SK-N-SH (cell line): ENCODE data around the gene ELOVL4. TPM values are rescaled to one million over a fixed set of nuclear protein-coding genes. Genes with fewer than 3 reads are reported as not detected.

Experiments
- CTCF ChIA-PET: fragments of 300-600, 350-600 bp; formaldehyde crosslinking; extraction: SDS; loops from one replicate; lab custom pipeline; 2021; lab: Yijun Ruan, JAX
- POLR2A ChIA-PET: fragments of 350-600 bp; sonication (Branson Sonifier 250); formaldehyde crosslinking; extraction: SDS; loops from one replicate; lab custom pipeline; 2020; ENCODE audit warnings: antibody characterized with exemption, inconsistent platforms; lab: Yijun Ruan, JAX
- DNase-seq: peaks from one replicate; pipeline ENCODE4 v3.0.0; 2012
- H2AFZ ChIP-seq: fragments of 200-600 bp; sonication (generic); 2 replicates; pipeline ENCODE4 v1.8.1; 2016; ENCODE audit warnings: antibody characterized with exemption, mild to moderate bottlenecking, low read depth
- H3F3A ChIP-seq: fragments of 200-600 bp; sonication (generic); replicated peaks from 2 replicates; pipeline ENCODE3; 2016; ENCODE audit warnings: antibody characterized with exemption, mild to moderate bottlenecking; ENCODE audit not compliant: insufficient read depth
- H3K27ac ChIP-seq, 2 experiments: fragments of 200-500 bp in 1 of 2; fragments of 200-600 bp in 1 of 2; sonication (Bioruptor generic) in 1 of 2; sonication (generic), shearing (Covaris generic) in 1 of 2; 2 replicates each; pipeline versions ENCODE4 v1.5.1 to v1.6.1; 2014 to 2016; ENCODE audit warnings: low read depth in 2 of 2, inconsistent platforms in 1 of 2, low read length in 1 of 2, mild to moderate bottlenecking in 1 of 2, mixed read lengths in 1 of 2
- H3K27me3 ChIP-seq: fragments of 200-600 bp; sonication (generic), shearing (Covaris generic); 2 replicates; pipeline ENCODE4 v1.6.1; 2016; ENCODE audit warnings: mixed run types; ENCODE audit not compliant: insufficient read depth
- H3K36me3 ChIP-seq, 2 experiments: fragments of 200-500 bp in 1 of 2; fragments of 200-600 bp in 1 of 2; sonication (Bioruptor generic) in 1 of 2; sonication (generic) in 1 of 2; replicated peaks in 1 of 2; 2 replicates each; pipeline versions ENCODE3 to v1.5.1; 2014 to 2016; ENCODE audit warnings: low read length in 1 of 2, mild to moderate bottlenecking in 1 of 2; ENCODE audit not compliant: insufficient read depth in 2 of 2, control insufficient read depth in 1 of 2
- H3K4me1 ChIP-seq, 2 experiments: fragments of 200-500 bp in 1 of 2; fragments of 200-600 bp in 1 of 2; sonication (Bioruptor generic) in 1 of 2; sonication (generic), shearing (Covaris generic) in 1 of 2; 2 replicates each; pipeline versions ENCODE4 v1.5.1 to v1.6.1; 2014 to 2016; ENCODE audit warnings: low read depth in 1 of 2, low read length in 1 of 2, mixed run types in 1 of 2; ENCODE audit not compliant: insufficient read depth in 2 of 2, control insufficient read depth in 1 of 2
- H3K4me2 ChIP-seq: fragments of 200-600 bp; sonication (generic), shearing (Covaris generic); 2 replicates; pipeline ENCODE4 v1.6.1; 2017; ENCODE audit warnings: mixed run types
- H3K4me3 ChIP-seq, 2 experiments: fragments of 200-500 bp in 1 of 2; fragments of 200-600 bp in 1 of 2; sonication (Bioruptor generic) in 1 of 2; sonication (generic), shearing (Covaris generic) in 1 of 2; 2 replicates each; pipeline versions ENCODE4 v1.5.1 to v1.8.1; 2014 to 2016; ENCODE audit warnings: low read depth in 2 of 2, inconsistent platforms in 1 of 2, low read length in 1 of 2, mild to moderate bottlenecking in 1 of 2, mixed read lengths in 1 of 2, moderate library complexity in 1 of 2
- H3K79me2 ChIP-seq: fragments of 200-600 bp; sonication (generic); 2 replicates; pipeline ENCODE4 v1.8.1; 2017; ENCODE audit warnings: mild to moderate bottlenecking; ENCODE audit not compliant: insufficient read depth
- H3K9ac ChIP-seq: fragments of 200-600 bp; sonication (generic); 2 replicates; pipeline ENCODE4 v1.6.1; 2017; ENCODE audit warnings: mixed run types
- H3K9me2 ChIP-seq: fragments of 200-600 bp; sonication (generic); 2 replicates; pipeline ENCODE4 v1.6.1; 2017; ENCODE audit warnings: mixed run types
- H3K9me3 ChIP-seq: fragments of 200-600 bp; sonication (generic); 2 replicates; pipeline ENCODE4 v1.6.1; 2017; ENCODE audit warnings: mixed run types, mild to moderate bottlenecking, moderate library complexity
- H4K20me1 ChIP-seq: fragments of 200-600 bp; sonication (generic); 2 replicates; pipeline ENCODE4 v1.6.1; 2017; ENCODE audit warnings: mild to moderate bottlenecking, mixed run types; ENCODE audit not compliant: insufficient read depth
- ELF1 ChIP-seq: IDR thresholded peaks from 2 replicates; pipeline ENCODE4 v1.4.0; 2012
- FOXM1 ChIP-seq: IDR thresholded peaks from 2 replicates; pipeline ENCODE4 v1.4.0; 2012; ENCODE audit warnings: low read depth, mild to moderate bottlenecking
- MEF2A ChIP-seq: IDR thresholded peaks from 2 replicates; pipeline ENCODE4 v1.4.0; 2012; ENCODE audit warnings: low read depth, borderline replicate concordance
- MXI1 ChIP-seq: IDR thresholded peaks from 2 replicates; pipeline ENCODE4 v1.6.1; 2012; ENCODE audit warnings: mild to moderate bottlenecking, low read depth, low read length, improper control_type of control experiment
- NFIC ChIP-seq: IDR thresholded peaks from 2 replicates; pipeline ENCODE4 v1.4.0; 2012; ENCODE audit warnings: borderline replicate concordance
- RAD21 ChIP-seq: IDR thresholded peaks from 2 replicates; pipeline ENCODE4 v1.6.1; 2012; ENCODE audit warnings: mild to moderate bottlenecking, low read length
- RCOR1 ChIP-seq: fragments of 150-350 bp; IDR thresholded peaks from 2 replicates; pipeline ENCODE4 v1.6.1; 2017; ENCODE audit warnings: antibody characterized with exemption, low read length
- RFX5 ChIP-seq: IDR thresholded peaks from 2 replicates; pipeline ENCODE4 v1.6.1; 2012; ENCODE audit warnings: mild to moderate bottlenecking, improper control_type of control experiment, low read length
- RXRA ChIP-seq: IDR thresholded peaks from 2 replicates; pipeline ENCODE4 v1.4.0; 2012; ENCODE audit warnings: low read depth, mild to moderate bottlenecking, borderline replicate concordance
- TEAD4 ChIP-seq: IDR thresholded peaks from 2 replicates; pipeline ENCODE4 v1.4.0; 2012; ENCODE audit warnings: mild to moderate bottlenecking, borderline replicate concordance; ENCODE audit not compliant: insufficient read depth
- YY1 ChIP-seq: IDR thresholded peaks from 2 replicates; pipeline ENCODE4 v1.4.0; 2012; ENCODE audit warnings: low read depth, mild to moderate bottlenecking
- WGBS: methylation state at CpG from one replicate; pipeline ENCODE4 v1.1.6; 2017; ENCODE audit warnings: low lambda C conversion rate; 5-methylcytosine and 5-hydroxymethylcytosine counted together
- polyA plus RNA-seq, 3 experiments: library from polyadenylated mRNA; depleted of rRNA; stranded (reverse); fragments of >200 nt; gene quantifications; 2 replicates each; pipeline ENCODE4 v1.2.3, GENCODE V29; 2012
- TF ChIP-seq, protein P1 (sequence below): IDR thresholded peaks from 2 replicates; pipeline ENCODE4 v1.4.0; 2012; ENCODE audit warnings: low read depth
- TF ChIP-seq, protein P2 (sequence below): fragments of 150-350 bp; IDR thresholded peaks from 2 replicates; pipeline ENCODE4 v1.6.1; 2017; ENCODE audit warnings: antibody characterized with exemption, low read length, low read depth, borderline replicate concordance
- TF ChIP-seq, protein P3 (sequence below): IDR thresholded peaks from 2 replicates; pipeline ENCODE4; 2012
- TF ChIP-seq, protein P4 (sequence below): IDR thresholded peaks from 2 replicates; pipeline ENCODE4 v1.4.0; 2012; ENCODE audit warnings: low read depth, borderline replicate concordance
- TF ChIP-seq, protein P5 (sequence below): IDR thresholded peaks from 2 replicates; pipeline ENCODE4 v1.4.0; 2012; ENCODE audit warnings: low read depth, borderline replicate concordance

ELOVL4 gene
- polyA plus RNA-seq, 1 of the 3 experiments (the other 2 are of a cell fraction) = 1.9 TPM

DNA sequence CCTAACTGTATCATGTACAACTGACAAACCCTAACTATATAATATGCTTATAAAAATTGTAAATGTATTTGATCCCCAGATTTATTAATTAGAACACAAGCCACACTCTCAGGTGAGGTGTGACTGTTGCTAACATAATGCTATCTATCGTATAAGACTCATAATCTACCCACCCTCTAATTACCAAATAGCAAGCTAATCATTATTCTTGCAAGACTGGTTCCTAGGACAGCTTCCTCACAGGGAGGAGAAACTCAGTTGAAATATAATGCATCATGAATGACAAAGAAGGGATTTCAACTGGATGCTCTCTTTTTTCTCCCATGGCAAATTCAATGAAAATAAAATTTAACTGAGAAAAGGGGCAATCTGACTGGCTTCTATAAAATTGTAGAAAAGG lies 35.4 kb downstream of the ELOVL4 start:
- H3K4me1 ChIP-seq = no peaks in the 10 kb centered on the region; a peak in 1 of 4 replicates
- no peaks in the 10 kb centered on the region for H3K9me3 ChIP-seq
- H3K36me3 ChIP-seq = peaks cover 3 to 15% of the 10 kb centered on the region in 2 experiments
- no peaks in the 10 kb centered on the region for H3K9me2 ChIP-seq
- no peaks in the 10 kb centered on the region for H3K79me2 ChIP-seq
- no peaks in the 10 kb centered on the region for H3K27me3 ChIP-seq
- H4K20me1 ChIP-seq = no peaks in the 10 kb centered on the region
- H3F3A ChIP-seq = no peaks in the 10 kb centered on the region
- no peak overlapping the region for H3K27ac ChIP-seq
- ChIA-PET POLR2A (no interaction called here), CTCF (interaction anchor here (1.6 to 2.2 kb wide), 2 partner anchors 10 to 37 kb away, joined by 5 to 6 read pairs; no protein-coding TSS in a partner anchor)
- no peak overlapping the region for H3K4me3 ChIP-seq
- H2AFZ ChIP-seq = no peak overlapping the region
- DNase-seq = no peak
- TF ChIP-seq, protein P1, sequence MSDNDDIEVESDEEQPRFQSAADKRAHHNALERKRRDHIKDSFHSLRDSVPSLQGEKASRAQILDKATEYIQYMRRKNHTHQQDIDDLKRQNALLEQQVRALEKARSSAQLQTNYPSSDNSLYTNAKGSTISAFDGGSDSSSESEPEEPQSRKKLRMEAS = no peak
- TF ChIP-seq YY1 (no peak), RCOR1 (no peak), NFIC (no peak), MXI1 (no peak), MEF2A (no peak)
- TF ChIP-seq, protein P2, sequence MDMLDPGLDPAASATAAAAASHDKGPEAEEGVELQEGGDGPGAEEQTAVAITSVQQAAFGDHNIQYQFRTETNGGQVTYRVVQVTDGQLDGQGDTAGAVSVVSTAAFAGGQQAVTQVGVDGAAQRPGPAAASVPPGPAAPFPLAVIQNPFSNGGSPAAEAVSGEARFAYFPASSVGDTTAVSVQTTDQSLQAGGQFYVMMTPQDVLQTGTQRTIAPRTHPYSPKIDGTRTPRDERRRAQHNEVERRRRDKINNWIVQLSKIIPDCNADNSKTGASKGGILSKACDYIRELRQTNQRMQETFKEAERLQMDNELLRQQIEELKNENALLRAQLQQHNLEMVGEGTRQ = no peak
- TF ChIP-seq, protein P3, sequence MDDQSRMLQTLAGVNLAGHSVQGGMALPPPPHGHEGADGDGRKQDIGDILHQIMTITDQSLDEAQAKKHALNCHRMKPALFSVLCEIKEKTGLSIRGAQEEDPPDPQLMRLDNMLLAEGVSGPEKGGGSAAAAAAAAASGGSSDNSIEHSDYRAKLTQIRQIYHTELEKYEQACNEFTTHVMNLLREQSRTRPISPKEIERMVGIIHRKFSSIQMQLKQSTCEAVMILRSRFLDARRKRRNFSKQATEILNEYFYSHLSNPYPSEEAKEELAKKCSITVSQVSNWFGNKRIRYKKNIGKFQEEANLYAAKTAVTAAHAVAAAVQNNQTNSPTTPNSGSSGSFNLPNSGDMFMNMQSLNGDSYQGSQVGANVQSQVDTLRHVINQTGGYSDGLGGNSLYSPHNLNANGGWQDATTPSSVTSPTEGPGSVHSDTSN = no peak
- TF ChIP-seq, protein P4, sequence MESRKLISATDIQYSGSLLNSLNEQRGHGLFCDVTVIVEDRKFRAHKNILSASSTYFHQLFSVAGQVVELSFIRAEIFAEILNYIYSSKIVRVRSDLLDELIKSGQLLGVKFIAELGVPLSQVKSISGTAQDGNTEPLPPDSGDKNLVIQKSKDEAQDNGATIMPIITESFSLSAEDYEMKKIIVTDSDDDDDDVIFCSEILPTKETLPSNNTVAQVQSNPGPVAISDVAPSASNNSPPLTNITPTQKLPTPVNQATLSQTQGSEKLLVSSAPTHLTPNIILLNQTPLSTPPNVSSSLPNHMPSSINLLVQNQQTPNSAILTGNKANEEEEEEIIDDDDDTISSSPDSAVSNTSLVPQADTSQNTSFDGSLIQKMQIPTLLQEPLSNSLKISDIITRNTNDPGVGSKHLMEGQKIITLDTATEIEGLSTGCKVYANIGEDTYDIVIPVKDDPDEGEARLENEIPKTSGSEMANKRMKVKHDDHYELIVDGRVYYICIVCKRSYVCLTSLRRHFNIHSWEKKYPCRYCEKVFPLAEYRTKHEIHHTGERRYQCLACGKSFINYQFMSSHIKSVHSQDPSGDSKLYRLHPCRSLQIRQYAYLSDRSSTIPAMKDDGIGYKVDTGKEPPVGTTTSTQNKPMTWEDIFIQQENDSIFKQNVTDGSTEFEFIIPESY = no peak
- 89% methylated on average over 1 of the region's 1 CpG for WGBS
- H3K4me2 ChIP-seq = no peak overlapping the region
- no peak overlapping the region for H3K9ac ChIP-seq

DNA sequence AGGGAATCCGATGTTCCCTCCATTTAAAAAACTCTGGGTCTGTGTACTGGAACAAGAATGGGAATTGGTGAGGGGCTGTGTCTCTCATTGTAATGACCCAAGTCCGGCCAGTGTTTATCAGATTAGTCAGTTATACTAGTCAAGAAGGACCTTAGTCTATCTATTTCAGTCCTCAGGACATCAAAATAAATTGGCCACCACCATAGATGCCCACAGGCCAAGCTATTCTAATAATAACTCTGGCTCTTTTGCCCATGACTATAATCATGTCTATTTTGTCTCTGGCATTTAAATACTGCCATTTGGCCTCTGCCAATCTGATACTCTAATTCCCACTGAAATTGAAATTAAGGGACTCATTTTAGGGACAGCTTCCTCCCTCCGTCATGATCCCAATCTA lies 37.8 kb downstream of the ELOVL4 start:
- TF ChIP-seq RAD21 = no peak
- TF ChIP-seq TEAD4 = no peak
- TF ChIP-seq RFX5 = no peak
- no peak for TF ChIP-seq FOXM1
- TF ChIP-seq, protein P5, sequence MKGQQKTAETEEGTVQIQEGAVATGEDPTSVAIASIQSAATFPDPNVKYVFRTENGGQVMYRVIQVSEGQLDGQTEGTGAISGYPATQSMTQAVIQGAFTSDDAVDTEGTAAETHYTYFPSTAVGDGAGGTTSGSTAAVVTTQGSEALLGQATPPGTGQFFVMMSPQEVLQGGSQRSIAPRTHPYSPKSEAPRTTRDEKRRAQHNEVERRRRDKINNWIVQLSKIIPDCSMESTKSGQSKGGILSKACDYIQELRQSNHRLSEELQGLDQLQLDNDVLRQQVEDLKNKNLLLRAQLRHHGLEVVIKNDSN = no peak
- TF ChIP-seq ELF1 = no peak
- TF ChIP-seq, protein P2 = no peak
- no peak for TF ChIP-seq NFIC
- TF ChIP-seq RXRA = no peak
- H3K4me2 ChIP-seq = no peak overlapping the region
- no peak for DNase-seq
- no peaks in the 10 kb centered on the region for H3F3A ChIP-seq
- no peaks in the 10 kb centered on the region for H4K20me1 ChIP-seq
- H3K9me2 ChIP-seq = no peaks in the 10 kb centered on the region
- no peak overlapping the region for H3K9ac ChIP-seq
- H3K36me3 ChIP-seq = peaks cover 0 to 3% of the 10 kb centered on the region in 2 experiments
- H3K79me2 ChIP-seq = no peaks in the 10 kb centered on the region
- H3K27me3 ChIP-seq = no peaks in the 10 kb centered on the region
- no peak overlapping the region for H3K27ac ChIP-seq
- POLR2A ChIA-PET = no interaction called here
- 72% methylated on average over 3 of the region's 3 CpGs for WGBS
- CTCF ChIA-PET = interaction anchor here (0.9 kb wide), 1 partner anchor 10 kb away, joined by 3 read pairs; no protein-coding TSS in a partner anchor
- H3K9me3 ChIP-seq = no peaks in the 10 kb centered on the region
- no peak overlapping the region for H2AFZ ChIP-seq
- no peaks in the 10 kb centered on the region; a peak in 1 of 4 replicates for H3K4me1 ChIP-seq
- no peak overlapping the region for H3K4me3 ChIP-seq
